DMS114 treated with DMSO at 0.1 percent for 48 hours (cell line): Measurements from ENCODE around the gene OR4K13.

Experiments used
- DNase-seq: peaks from one replicate; lab custom pipeline; 2025; ENCODE audit not compliant: unreplicated experiment; lab: John Stamatoyannopoulos, UW

OR4K13 gene

GRCh38 chr14:20035938-20036337, at the start of gene OR4K13:
OR4K13 (minus strand) TSS chr14:20036038; CDS start chr14:20034758, 1,280 bp downstream.
- no peak for DNase-seq

- DNase-seq: no peak
Observed at GRCh38 chr14:20059745-20060144, 23.9 kb upstream of the OR4K13 start, which contains the start of gene OR4L1. OR4L1 (plus strand) TSS chr14:20060045; CDS start chr14:20060045, 0 bp downstream.

- DNase-seq: no peak
Observed at GRCh38 chr14:20048202-20048601, 12.4 kb upstream of the OR4K13 start.

GRCh38 chr14:20044243-20044642, 8.4 kb upstream of the OR4K13 start:
- DNase-seq: no peak

GRCh38 chr14:20035449-20035848, 389 bp downstream of the OR4K13 start:
- no peak for DNase-seq

GRCh38 chr14:20031058-20031457, 4.8 kb downstream of the OR4K13 start:
- no peak for DNase-seq

- DNase-seq: no peak
Observed at GRCh38 chr14:20019257-20019865, 16.5 kb downstream of the OR4K13 start, which contains the start of gene OR4K14. OR4K14 (minus strand) TSS chr14:20019307; CDS start chr14:20015193, 4,114 bp downstream.

GRCh38 chr14:20008156-20008555, 27.7 kb downstream of the OR4K13 start:
- DNase-seq: no peak

- DNase-seq: no peak
Observed at GRCh38 chr14:20002319-20002718, 33.5 kb downstream of the OR4K13 start.

GRCh38 chr14:20001863-20002262, 34.0 kb downstream of the OR4K13 start, which contains the start of gene OR4Q2:
OR4Q2 (plus strand) TSS chr14:20002163.
- no peak for DNase-seq

GRCh38 chr14:19993438-19993837, 42.4 kb downstream of the OR4K13 start:
- no peak for DNase-seq
